ENCODE data around the gene MKNK1. TPM values are rescaled to one million over a fixed set of nuclear protein-coding genes. Genes with fewer than 3 reads are reported as not detected.

The MKNK1 gene
- polyA plus RNA-seq, 4 donors: 22.3 to 29.3 (median 25.3) TPM

DNA sequence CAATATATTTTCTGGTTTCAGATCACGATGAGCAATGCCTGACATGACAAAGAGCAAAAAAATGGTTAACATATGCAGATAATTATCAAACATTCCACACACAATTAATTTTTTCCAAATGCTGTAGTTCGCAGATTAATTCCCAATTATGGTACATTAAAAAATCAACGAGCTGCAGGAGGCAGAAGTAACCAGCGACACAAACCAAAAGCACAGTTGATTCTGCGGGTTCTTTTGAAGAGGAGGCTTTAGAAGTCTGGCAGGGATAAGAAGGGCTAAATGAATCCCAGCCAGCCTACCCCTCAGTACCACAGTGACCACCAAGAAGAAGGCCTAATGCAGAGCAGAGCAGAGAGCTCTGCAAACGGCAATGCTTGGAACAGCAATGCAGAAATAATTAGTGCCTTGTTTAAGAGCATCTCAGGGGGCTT, 35.6 kb downstream of the MKNK1 start:
- DNase-seq (ENCODE audit: low read depth in 4 of 4, low spot score in 3 of 4): no peak

DNA sequence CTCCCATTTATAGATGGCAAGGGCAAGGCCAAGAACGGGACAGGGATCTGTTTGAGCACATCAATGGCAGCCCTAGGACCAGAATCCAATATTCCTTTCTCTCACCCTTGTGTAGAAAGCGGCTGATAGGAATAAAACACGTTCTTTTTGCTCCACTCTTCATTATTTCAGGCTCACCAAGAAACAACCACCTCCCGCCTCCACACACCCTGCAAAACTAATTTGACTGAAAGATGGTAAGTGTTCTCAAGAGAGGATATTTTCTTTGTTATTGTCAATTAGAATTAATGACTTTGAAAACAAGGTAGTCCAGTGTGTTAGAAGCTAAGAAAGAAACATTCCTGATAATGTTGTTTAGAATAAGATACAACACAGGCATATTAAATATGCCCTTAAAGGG, 40.7 kb downstream of the MKNK1 start:
- no peak for DNase-seq (ENCODE audit: low read depth in 4 of 4, low spot score in 3 of 4)

GRCh38 chr1:46562498-46562897, 41.6 kb downstream of the MKNK1 start:
- no peak for DNase-seq (ENCODE audit: low read depth in 4 of 4, low spot score in 3 of 4)

DNA sequence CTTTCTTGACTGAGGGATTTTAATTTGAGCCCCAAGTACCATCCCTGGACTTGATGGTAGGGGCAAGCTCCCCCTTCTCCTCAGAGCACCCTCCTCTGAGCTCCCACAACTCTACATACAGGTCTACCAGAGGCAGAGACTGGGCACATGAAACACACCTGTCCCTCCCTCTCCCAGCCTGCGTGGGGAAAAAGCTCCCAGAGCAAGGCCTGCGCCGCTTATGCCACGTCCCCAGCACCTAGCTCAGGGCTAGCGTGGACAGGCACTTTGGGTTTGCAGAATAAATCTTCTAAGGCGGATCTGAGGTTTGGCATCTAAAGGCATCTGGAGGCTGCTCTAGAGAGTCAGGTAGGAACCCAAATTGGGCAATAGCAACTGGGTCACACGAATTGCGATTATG, 45.1 kb downstream of the MKNK1 start:
- DNase-seq (ENCODE audit: low read depth in 4 of 4, low spot score in 3 of 4): no peak

DNA sequence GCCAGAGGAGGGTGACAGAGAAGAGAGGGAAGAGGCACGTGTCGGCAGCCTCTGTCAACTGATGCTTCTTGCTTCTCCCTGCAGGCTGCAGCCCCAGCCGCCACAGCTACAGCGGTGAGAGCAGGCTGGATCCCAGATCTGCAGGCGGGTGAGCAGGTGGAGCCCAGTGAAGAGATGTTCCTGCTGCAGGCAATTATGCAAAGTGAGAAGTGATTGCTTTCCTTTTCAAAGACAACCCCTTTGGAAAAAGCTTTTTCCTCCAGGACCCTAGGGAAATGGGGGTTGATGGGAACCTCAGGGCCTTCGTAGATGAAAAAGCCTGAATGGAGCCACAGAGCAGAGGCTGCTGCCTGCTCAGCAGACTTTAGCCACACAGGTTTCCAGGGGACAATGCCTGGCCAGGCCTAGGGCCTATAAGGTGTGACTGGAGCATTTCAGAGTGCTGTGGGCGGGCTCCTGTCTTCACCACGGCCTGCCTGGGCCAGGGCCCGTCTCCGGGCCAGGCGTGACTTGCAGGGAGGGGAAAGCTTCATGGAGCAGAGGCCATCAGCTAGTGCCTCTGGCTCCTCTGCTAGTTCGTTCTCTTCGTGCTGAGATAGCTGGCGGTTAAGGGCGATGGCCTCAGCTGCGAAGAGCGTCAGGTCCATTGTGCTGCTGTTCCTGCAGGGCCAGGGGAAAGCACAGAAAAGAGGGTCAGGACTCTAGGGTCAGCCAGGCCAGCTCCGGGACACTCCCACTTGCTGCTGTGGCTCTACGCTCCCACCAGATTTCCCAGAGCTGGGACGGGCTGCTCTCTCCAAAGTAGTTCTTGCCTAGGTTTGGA, 45.7 kb downstream of the MKNK1 start:
- DNase-seq (ENCODE audit: low read depth in 4 of 4, low spot score in 3 of 4): no peak

GRCh38 chr1:46557403-46557802, 46.7 kb downstream of the MKNK1 start:
- no peak for DNase-seq (ENCODE audit: low read depth in 4 of 4, low spot score in 3 of 4)

GRCh38 chr1:46556822-46557221, 47.2 kb downstream of the MKNK1 start:
- DNase-seq (ENCODE audit: low read depth in 4 of 4, low spot score in 3 of 4): no peak

GRCh38 chr1:46555826-46556619, 48.0 kb downstream of the MKNK1 start:
- DNase-seq (ENCODE audit: low read depth in 4 of 4, low spot score in 3 of 4): no peak

GRCh38 chr1:46554597-46555381, 49.3 kb downstream of the MKNK1 start:
- no peak for DNase-seq (ENCODE audit: low read depth in 4 of 4, low spot score in 3 of 4)

DNA sequence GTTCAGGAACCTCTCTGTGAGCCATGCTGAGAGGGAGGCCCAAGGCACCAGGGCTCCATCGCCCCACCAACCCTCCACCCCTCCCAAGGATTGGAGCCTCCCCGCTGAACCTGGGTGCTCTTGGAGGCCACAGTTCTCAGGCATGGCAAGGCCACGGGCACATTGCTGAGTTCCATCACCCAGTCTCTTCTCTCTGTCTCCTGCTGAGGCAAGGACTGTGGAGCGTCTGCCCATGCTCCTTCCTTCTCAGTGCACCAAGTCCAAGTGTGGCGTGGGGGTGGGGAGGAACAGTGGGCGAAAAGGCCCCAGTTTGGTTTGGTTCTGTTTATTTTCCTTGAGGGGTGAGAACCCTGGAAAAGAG, 49.9 kb downstream of the MKNK1 start:
- no peak for DNase-seq (ENCODE audit: low read depth in 4 of 4, low spot score in 3 of 4)

DNA sequence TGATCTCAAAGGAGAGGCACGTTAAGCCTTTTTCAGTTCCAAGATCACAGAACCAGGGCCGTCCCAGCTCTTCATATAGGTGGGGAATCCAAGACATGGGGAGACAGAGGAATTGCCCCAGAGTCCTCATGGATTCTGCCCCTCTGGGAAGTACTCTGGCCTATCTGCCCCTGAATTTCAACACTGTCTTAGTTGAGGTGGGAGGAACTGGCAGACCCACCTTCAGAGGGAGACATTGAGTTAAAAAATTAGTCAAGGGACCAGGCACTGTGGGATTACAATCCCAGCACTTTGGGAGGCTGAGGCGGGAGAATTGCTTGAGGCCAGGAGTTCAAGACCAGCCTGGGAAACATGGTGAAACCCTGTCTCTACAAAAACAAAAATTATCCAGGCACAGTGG, 50.6 kb downstream of the MKNK1 start:
- no peak for DNase-seq (ENCODE audit: low read depth in 4 of 4, low spot score in 3 of 4)

DNA sequence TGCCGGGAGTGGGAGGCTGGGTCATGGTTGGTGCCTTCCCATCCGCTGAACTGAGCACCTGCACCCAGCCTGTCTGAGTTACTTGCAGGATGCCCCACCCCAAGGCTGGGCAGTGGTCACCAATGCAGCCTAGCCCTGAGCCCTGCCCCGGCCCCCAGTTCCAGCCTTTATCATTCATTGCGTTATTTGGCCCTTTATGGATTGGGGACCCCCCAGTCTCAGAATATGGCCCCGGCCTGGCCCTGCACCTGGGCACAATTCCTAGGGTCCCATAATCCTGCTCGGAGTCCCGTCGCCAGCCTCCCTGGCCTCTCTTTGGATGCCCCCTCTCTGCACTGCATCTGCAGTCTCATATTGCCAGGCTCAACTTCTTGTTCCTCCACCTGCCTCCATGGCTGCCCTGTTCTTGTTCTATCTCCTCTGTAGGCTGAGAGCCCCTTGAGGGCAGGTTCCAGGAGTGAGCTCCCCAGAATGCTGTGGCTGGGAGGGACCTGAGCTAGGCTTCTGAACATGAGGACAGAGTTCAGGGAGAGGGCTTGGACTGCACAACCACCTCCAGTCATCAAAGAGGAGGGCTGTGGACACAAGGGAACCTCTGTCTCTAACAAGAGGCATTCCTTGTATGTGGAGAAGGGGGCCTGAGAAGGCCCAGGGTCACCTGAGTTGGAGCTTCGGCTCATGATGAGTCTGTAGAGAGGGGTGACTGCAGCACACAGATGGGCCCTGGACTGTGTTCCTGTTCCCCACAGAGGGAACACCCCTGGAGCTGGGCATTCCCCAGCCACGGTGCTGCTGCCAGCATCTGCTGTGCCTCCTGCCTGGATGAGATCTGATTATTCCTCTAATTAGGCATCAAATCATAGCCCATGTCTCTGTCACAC, 51.5 kb downstream of the MKNK1 start:
- no peak for DNase-seq (ENCODE audit: low read depth in 4 of 4, low spot score in 3 of 4)

DNA sequence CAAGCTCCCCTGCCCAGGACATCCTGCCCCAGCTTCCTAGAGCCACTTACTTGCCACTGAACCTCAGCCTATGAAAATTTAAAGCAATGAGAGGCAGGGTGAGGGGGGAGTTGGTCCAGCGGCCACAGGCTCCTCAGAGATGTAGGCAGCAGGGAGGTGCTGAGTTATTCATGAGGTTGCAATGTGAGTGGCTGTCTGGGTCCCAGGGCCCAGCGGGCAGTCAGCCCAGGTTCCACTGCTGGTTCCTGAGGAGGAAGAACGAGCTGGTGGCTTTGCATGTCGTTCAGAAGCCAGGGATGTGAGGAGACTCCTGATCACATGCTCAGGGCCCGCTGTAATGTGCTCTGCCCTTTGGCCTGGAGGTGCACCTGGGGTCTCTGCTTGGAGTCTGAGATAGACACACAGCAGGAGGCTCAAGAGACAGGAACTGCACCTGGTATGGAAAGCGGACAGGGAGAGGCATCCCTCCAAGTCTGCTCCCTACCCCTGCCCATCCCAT, 52.4 kb downstream of the MKNK1 start, which contains the start of gene KNCN:
Gene KNCN (minus strand): TSS at position 51 of the 499 bp plus-strand sequence. CDS start 432 bp downstream, outside the sequence.
- DNase-seq (ENCODE audit: low read depth in 4 of 4, low spot score in 3 of 4): no peak

DNA sequence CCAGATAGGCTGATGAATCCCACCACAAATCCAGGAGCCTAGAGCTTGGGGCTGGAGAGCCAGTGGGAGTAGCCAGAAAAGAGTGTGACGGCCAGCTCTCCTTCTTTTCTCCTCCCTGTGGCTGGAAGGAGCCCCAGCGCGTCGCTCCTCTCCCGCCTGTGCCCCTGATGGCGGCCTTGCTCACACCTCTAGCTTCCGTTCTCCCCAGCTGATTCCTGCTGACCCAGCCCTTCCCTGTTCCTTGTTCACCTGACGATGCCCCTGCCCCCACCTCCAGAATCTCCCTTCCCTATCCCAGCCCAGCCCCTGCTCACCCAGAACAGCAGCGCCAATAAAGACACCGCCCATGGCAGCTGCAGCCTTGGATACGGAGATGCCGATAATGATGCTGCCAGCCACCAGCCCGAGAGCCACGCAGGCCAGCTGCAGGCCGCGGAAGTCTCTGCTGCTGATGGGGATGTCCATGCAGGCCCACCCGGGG, 53.3 kb downstream of the MKNK1 start:
- DNase-seq (ENCODE audit: low read depth in 4 of 4, low spot score in 3 of 4): no peak

DNA sequence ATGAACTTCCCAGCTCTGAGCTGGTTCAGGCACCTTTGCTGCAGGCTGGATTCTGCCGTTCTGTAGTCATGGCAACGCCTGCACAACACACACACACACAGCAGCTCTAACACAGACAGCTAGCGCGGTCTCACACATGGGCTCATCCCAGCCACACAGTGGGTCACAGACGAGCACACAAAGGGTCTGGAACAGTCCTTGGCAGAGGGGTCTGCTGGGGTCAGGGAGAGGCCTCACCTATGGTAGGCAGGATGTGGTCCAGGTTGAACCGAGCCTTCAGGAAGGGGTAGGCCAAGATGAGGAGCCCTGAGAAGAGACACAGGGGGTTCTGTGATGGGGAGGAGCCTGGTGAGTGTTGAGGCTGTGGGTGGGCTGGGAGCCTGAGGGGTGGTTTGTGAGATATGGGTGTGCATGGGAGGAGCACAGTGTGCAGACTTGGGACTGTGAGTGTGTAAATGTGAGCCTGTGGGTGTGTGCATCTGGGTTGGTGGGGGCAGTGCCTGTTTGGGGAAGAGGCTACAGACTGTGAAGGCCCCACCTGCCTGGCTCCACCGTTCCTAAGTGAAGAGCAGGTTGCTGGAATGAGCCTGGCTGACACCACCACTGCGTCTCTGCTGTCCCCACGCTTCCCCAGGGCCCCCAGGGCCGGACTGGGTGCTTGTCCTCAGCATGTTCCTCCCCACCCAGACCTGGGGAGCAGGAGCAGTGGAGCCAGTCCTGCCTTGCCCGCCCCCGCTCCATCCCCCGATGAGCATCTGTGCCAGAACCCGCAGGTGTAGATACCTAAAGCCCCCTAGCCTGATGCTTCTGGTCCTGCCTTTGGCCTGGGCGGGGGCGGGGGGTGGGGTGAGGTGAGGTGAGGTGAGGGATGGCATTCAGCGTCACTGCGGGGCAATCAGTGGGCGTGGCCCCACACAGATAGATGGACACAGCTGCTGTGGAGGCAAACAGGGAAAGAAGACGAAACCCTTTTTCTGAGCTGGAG, 54.1 kb downstream of the MKNK1 start:
- no peak for DNase-seq (ENCODE audit: low read depth in 4 of 4, low spot score in 3 of 4)

GRCh38 chr1:46547481-46548383, 56.3 kb downstream of the MKNK1 start:
- DNase-seq (ENCODE audit: low read depth in 4 of 4, low spot score in 3 of 4): no peak

GRCh38 chr1:46546210-46546609, 57.9 kb downstream of the MKNK1 start:
- DNase-seq (ENCODE audit: low read depth in 4 of 4, low spot score in 3 of 4): no peak

All from right renal pelvis (tissue), 4 donors.